HepG2 (cell line): ENCODE data around the gene STAG3.
"Not testable (repeated sequence)": the region's sequence is repeated elsewhere in the genome, so short reads cannot be mapped to it uniquely, and the experiment has no call there.

Source experiments
- CEBPB ChIP-seq: IDR thresholded peaks from 2 replicates; pipeline ENCODE4 v1.6.1; 2011; ENCODE audit warnings: low read depth, low read length, improper control_type of control experiment, borderline replicate concordance
- KAT2B ChIP-seq: fragments of 150-350 bp; IDR thresholded peaks from 2 replicates; pipeline ENCODE4 v1.6.1; 2014; ENCODE audit warnings: low read depth, low read length, borderline replicate concordance
- KDM5A ChIP-seq: fragments of 200-600 bp; sonication (generic); IDR thresholded peaks from 2 replicates; pipeline ENCODE4 v1.7.0; 2018; ENCODE audit warnings: antibody characterized with exemption, mild to moderate bottlenecking, low read length, borderline replicate concordance
- ZBTB42 ChIP-seq: sonication (generic); formaldehyde crosslinking; IDR thresholded peaks from 2 replicates; pipeline ENCODE4 v1.5.0; 2020; ENCODE audit warnings: mild to moderate bottlenecking, missing genetic modification reagents
- ZNF34 ChIP-seq: sonication (generic); formaldehyde crosslinking; IDR thresholded peaks from 2 replicates; pipeline ENCODE4 v1.4.0; 2020; ENCODE audit warnings: mild to moderate bottlenecking, missing genetic modification reagents, borderline replicate concordance
- TF ChIP-seq, protein P1 (sequence below): sonication (generic); formaldehyde crosslinking; IDR thresholded peaks from 2 replicates; pipeline ENCODE4 v1.5.0; 2020; ENCODE audit warnings: mild to moderate bottlenecking, missing genetic modification reagents, moderate library complexity
- TF ChIP-seq, protein P2 (sequence below): sonication (generic); formaldehyde crosslinking; IDR thresholded peaks from 2 replicates; pipeline ENCODE4 v1.4.0; 2020; ENCODE audit warnings: missing genetic modification reagents, borderline replicate concordance
- TF ChIP-seq, protein P3 (sequence below): IDR thresholded peaks from 2 replicates; pipeline ENCODE4 v1.6.1; 2012; ENCODE audit warnings: low read length, improper control_type of control experiment
- TF ChIP-seq, protein P4 (sequence below): IDR thresholded peaks from 2 replicates; pipeline ENCODE4 v1.6.1; 2016; ENCODE audit warnings: missing compliant biosample characterization, missing genetic modification reagents, borderline replicate concordance

DNA sequence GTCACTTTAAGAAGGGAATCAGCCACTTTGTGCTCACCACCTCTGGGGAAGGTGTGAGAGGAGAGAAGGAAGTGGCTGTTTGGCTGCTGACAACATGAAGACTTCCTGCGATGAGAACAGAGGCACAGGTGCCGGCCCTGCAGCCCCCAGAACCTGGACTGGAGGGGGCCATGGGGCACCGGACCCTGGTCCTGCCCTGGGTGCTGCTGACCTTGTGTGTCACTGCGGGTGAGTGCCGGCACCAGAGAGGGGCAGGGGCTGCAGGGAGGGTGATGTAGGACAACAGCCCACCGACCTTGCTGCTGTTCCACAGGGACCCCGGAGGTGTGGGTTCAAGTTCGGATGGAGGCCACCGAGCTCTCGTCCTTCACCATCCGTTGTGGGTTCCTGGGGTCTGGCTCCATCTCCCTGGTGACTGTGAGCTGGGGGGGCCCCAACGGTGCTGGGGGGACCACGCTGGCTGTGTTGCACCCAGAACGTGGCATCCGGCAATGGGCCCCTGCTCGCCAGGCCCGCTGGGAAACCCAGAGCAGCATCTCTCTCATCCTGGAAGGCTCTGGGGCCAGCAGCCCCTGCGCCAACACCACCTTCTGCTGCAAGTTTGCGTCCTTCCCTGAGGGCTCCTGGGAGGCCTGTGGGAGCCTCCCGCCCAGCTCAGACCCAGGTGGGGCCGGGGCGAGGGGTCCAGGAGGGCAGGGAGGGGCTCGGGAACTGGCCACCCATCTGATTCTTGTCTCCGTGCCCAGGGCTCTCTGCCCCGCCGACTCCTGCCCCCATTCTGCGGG, 42.3 kb downstream of the STAG3 start, which contains the start of gene PVRIG:
- TF ChIP-seq, protein P1, sequence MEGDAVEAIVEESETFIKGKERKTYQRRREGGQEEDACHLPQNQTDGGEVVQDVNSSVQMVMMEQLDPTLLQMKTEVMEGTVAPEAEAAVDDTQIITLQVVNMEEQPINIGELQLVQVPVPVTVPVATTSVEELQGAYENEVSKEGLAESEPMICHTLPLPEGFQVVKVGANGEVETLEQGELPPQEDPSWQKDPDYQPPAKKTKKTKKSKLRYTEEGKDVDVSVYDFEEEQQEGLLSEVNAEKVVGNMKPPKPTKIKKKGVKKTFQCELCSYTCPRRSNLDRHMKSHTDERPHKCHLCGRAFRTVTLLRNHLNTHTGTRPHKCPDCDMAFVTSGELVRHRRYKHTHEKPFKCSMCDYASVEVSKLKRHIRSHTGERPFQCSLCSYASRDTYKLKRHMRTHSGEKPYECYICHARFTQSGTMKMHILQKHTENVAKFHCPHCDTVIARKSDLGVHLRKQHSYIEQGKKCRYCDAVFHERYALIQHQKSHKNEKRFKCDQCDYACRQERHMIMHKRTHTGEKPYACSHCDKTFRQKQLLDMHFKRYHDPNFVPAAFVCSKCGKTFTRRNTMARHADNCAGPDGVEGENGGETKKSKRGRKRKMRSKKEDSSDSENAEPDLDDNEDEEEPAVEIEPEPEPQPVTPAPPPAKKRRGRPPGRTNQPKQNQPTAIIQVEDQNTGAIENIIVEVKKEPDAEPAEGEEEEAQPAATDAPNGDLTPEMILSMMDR (CRISPR knock-in tag): not testable (repeated sequence)
- TF ChIP-seq, protein P2, sequence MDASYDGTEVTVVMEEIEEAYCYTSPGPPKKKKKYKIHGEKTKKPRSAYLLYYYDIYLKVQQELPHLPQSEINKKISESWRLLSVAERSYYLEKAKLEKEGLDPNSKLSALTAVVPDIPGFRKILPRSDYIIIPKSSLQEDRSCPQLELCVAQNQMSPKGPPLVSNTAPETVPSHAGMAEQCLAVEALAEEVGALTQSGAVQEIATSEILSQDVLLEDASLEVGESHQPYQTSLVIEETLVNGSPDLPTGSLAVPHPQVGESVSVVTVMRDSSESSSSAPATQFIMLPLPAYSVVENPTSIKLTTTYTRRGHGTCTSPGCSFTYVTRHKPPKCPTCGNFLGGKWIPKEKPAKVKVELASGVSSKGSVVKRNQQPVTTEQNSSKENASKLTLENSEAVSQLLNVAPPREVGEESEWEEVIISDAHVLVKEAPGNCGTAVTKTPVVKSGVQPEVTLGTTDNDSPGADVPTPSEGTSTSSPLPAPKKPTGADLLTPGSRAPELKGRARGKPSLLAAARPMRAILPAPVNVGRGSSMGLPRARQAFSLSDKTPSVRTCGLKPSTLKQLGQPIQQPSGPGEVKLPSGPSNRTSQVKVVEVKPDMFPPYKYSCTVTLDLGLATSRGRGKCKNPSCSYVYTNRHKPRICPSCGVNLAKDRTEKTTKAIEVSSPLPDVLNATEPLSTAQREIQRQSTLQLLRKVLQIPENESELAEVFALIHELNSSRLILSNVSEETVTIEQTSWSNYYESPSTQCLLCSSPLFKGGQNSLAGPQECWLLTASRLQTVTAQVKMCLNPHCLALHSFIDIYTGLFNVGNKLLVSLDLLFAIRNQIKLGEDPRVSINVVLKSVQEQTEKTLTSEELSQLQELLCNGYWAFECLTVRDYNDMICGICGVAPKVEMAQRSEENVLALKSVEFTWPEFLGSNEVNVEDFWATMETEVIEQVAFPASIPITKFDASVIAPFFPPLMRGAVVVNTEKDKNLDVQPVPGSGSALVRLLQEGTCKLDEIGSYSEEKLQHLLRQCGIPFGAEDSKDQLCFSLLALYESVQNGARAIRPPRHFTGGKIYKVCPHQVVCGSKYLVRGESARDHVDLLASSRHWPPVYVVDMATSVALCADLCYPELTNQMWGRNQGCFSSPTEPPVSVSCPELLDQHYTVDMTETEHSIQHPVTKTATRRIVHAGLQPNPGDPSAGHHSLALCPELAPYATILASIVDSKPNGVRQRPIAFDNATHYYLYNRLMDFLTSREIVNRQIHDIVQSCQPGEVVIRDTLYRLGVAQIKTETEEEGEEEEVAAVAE: not testable (repeated sequence)
- not testable (repeated sequence) for TF ChIP-seq ZBTB42 (CRISPR knock-in tag); ZNF34 (CRISPR knock-in tag); KAT2B; KDM5A; CEBPB
- TF ChIP-seq, protein P3, sequence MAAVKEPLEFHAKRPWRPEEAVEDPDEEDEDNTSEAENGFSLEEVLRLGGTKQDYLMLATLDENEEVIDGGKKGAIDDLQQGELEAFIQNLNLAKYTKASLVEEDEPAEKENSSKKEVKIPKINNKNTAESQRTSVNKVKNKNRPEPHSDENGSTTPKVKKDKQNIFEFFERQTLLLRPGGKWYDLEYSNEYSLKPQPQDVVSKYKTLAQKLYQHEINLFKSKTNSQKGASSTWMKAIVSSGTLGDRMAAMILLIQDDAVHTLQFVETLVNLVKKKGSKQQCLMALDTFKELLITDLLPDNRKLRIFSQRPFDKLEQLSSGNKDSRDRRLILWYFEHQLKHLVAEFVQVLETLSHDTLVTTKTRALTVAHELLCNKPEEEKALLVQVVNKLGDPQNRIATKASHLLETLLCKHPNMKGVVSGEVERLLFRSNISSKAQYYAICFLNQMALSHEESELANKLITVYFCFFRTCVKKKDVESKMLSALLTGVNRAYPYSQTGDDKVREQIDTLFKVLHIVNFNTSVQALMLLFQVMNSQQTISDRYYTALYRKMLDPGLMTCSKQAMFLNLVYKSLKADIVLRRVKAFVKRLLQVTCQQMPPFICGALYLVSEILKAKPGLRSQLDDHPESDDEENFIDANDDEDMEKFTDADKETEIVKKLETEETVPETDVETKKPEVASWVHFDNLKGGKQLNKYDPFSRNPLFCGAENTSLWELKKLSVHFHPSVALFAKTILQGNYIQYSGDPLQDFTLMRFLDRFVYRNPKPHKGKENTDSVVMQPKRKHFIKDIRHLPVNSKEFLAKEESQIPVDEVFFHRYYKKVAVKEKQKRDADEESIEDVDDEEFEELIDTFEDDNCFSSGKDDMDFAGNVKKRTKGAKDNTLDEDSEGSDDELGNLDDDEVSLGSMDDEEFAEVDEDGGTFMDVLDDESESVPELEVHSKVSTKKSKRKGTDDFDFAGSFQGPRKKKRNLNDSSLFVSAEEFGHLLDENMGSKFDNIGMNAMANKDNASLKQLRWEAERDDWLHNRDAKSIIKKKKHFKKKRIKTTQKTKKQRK: not testable (repeated sequence)
- TF ChIP-seq, protein P4, sequence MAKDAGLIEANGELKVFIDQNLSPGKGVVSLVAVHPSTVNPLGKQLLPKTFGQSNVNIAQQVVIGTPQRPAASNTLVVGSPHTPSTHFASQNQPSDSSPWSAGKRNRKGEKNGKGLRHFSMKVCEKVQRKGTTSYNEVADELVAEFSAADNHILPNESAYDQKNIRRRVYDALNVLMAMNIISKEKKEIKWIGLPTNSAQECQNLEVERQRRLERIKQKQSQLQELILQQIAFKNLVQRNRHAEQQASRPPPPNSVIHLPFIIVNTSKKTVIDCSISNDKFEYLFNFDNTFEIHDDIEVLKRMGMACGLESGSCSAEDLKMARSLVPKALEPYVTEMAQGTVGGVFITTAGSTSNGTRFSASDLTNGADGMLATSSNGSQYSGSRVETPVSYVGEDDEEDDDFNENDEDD: not testable (repeated sequence)
